Esophagus squamous epithelium (tissue), 5 donors: Measurements from ENCODE around the gene RPA3. TPM values are rescaled to one million over a fixed set of nuclear protein-coding genes. Genes with fewer than 3 reads are reported as not detected.

Experiments used
- DNase-seq: peaks from one replicate; lab custom pipeline; 2025; lab: John Stamatoyannopoulos, UW
- H3K27ac ChIP-seq, 4 donors: fragments of 200-600 bp; sonication (generic); one replicate each; pipeline ENCODE4 v1.5.1; 2016 to 2019; ENCODE audit warnings: mild to moderate bottlenecking in 1 of 4
- H3K27me3 ChIP-seq, 4 donors: fragments of 200-600 bp; sonication (generic); 1 replicate in 3 of 4; 2 replicates in 1 of 4; pipeline versions ENCODE4 v1.5.1 to v1.6.0; 2017 to 2021; ENCODE audit warnings: antibody characterized with exemption in 1 of 4
- H3K36me3 ChIP-seq, 3 donors: fragments of 200-600 bp; sonication (generic); one replicate each; pipeline ENCODE4 v1.5.1; 2016 to 2019
- H3K4me1 ChIP-seq, 3 donors: fragments of 200-600 bp; sonication (generic); one replicate each; pipeline ENCODE4 v1.5.1; 2017 to 2019
- H3K4me3 ChIP-seq, 4 donors: fragments of 200-600 bp; sonication (generic); 1 replicate in 3 of 4; 2 replicates in 1 of 4; pipeline ENCODE4 v1.5.1; 2016 to 2019; ENCODE audit warnings: mild to moderate bottlenecking in 2 of 4, moderate library complexity in 1 of 4
- H3K9me3 ChIP-seq, 3 donors: fragments of 200-600 bp; sonication (generic); one replicate each; pipeline ENCODE4 v1.5.1; 2016 to 2019
- POLR2A ChIP-seq, 4 donors: fragments of 450-650 bp; IDR thresholded peaks; one replicate each; pipeline ENCODE4 v1.6.1; 2017; ENCODE audit warnings: antibody characterized with exemption in 4 of 4, mild to moderate bottlenecking in 4 of 4, moderate library complexity in 3 of 4
- WGBS, 2 donors: methylation state at CpG; one replicate each; pipeline ENCODE4 v1.1.5; 2018; 5-methylcytosine and 5-hydroxymethylcytosine counted together
- intact Hi-C: fragments of 100-400 bp; cut with DNase I; formaldehyde crosslinking; loops from one replicate; pipeline ENCODE4 v1.15.0; 2022
- total RNA-seq, 4 donors: library from RNA; depleted of rRNA; stranded (reverse); fragments of >200 nt; gene quantifications; one replicate each; pipeline ENCODE4 v1.1.0, GENCODE V29; 2016
- TF ChIP-seq, protein P1 (sequence below), 6 experiments: fragments of 450-650 bp in 4 of 6; fragments of 200-600 bp in 2 of 6; sonication (generic) in 2 of 6; IDR thresholded peaks; one replicate each; pipeline ENCODE4 v1.5.1; 2016 to 2019; ENCODE audit warnings: antibody characterized with exemption in 6 of 6, mild to moderate bottlenecking in 4 of 6, moderate library complexity in 4 of 6
- donor health status: DM: yes; HTN: yes; CAD: no.

RPA3 gene
- total RNA-seq, 4 donors from 2014 or later, result 13.0 to 29.3 (median 21.7) TPM

DNA sequence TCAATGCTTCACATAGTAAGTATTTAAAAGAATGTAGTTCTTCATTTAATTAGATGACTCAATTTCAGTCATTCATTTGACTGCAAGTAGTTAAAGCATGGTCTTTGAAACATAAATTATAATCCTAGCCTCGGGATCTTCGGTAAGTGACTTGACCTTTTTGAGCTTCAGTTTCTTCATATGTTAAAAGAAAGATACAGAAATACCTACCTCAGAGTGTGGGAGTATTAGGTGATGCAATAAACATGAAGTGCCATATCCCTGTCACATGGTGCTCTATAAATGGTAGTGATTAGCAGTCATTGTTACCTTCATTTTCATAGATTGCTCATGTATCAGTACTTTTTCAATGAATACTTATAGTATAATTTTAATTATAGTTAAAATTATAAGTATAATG is 109.1 kb downstream of the RPA3 start:
- H3K27ac ChIP-seq, result no peak overlapping the region
- WGBS, 2 donors, result 85 to 89% methylated on average over 2 of the region's 2 CpGs
- no peaks in the 10 kb centered on the region for H3K9me3 ChIP-seq
- TF ChIP-seq POLR2A (IDR thresholded peaks at IDR 0.05), result no peak
- TF ChIP-seq, protein P1, sequence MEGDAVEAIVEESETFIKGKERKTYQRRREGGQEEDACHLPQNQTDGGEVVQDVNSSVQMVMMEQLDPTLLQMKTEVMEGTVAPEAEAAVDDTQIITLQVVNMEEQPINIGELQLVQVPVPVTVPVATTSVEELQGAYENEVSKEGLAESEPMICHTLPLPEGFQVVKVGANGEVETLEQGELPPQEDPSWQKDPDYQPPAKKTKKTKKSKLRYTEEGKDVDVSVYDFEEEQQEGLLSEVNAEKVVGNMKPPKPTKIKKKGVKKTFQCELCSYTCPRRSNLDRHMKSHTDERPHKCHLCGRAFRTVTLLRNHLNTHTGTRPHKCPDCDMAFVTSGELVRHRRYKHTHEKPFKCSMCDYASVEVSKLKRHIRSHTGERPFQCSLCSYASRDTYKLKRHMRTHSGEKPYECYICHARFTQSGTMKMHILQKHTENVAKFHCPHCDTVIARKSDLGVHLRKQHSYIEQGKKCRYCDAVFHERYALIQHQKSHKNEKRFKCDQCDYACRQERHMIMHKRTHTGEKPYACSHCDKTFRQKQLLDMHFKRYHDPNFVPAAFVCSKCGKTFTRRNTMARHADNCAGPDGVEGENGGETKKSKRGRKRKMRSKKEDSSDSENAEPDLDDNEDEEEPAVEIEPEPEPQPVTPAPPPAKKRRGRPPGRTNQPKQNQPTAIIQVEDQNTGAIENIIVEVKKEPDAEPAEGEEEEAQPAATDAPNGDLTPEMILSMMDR (IDR thresholded peaks at IDR 0.05), result no peak
- no peak overlapping the region for H3K4me3 ChIP-seq
- peaks cover 0 to 39% (median 0%) of the 10 kb centered on the region in 3 donors for H3K36me3 ChIP-seq
- no peaks in the 10 kb centered on the region for H3K4me1 ChIP-seq
- intact Hi-C loops, result no loop called here
- no peak for DNase-seq
- no peaks in the 10 kb centered on the region for H3K27me3 ChIP-seq

DNA sequence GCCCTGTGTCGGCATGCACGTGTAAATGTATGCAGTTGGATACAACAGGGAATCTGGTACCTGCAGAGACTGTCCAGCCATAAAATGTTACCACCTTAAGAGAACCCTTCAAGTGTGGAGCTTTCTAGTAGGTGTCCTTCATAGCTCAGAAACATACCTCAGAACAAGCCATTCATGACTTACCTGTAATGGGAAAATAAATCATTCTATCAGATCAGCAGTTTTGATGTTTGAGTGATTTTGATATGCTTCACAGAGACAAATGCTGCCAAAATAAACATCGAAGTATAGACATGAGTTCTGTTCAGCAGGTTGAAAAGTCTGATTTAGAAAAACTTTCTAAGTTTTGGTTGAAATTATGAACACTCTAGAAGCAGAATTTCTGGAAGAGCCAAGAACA is 111.4 kb downstream of the RPA3 start:
- Histone ChIP-seq H3K36me3 (peaks cover 0 to 39% (median 0%) of the 10 kb centered on the region in 3 donors), H3K27ac (no peak overlapping the region), H3K9me3 (no peaks in the 10 kb centered on the region), H3K4me1 (no peaks in the 10 kb centered on the region), H3K27me3 (no peaks in the 10 kb centered on the region), H3K4me3 (no peak overlapping the region)
- TF ChIP-seq, protein P1 (IDR thresholded peaks at IDR 0.05), result no peak
- no peak for TF ChIP-seq POLR2A (IDR thresholded peaks at IDR 0.05)
- DNase-seq, result no peak
- 61% methylated on average over 3 of the region's 3 CpGs for WGBS, 2 donors
- intact Hi-C loops, result no loop called here

DNA sequence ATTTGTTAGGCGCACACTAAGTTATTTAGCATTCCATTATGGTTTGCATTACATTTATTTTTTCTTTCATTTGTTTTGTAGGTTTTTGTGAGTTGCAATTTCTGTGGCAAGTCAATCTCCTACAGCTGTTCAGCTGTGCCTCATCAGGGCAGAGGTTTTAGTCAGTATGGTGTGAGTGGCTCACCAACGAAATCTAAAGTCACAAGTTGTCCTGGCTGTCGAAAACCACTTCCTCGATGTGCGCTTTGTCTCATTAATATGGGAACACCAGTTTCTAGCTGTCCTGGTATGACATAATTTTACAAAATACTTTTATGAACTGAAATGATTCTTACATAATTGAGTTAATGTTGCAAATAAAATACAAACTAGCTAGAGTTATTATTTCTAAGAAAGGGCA is 122.2 kb downstream of the RPA3 start:
- Histone ChIP-seq H3K4me1 (no peaks in the 10 kb centered on the region), H3K27ac (no peak overlapping the region), H3K9me3 (no peaks in the 10 kb centered on the region), H3K36me3 (peaks cover 0 to 92% (median 6%) of the 10 kb centered on the region in 3 donors), H3K27me3 (no peaks in the 10 kb centered on the region), H3K4me3 (no peak overlapping the region)
- intact Hi-C loops, result no loop called here
- no peak for DNase-seq
- 73 to 92% methylated on average over 5 of the region's 5 CpGs for WGBS, 2 donors
- no peak for TF ChIP-seq POLR2A (IDR thresholded peaks at IDR 0.05)
- TF ChIP-seq, protein P1 (IDR thresholded peaks at IDR 0.05), result no peak

- no peaks in the 10 kb centered on the region for H3K27me3 ChIP-seq
- no peak overlapping the region for H3K4me3 ChIP-seq
- H3K4me1 ChIP-seq, result no peaks in the 10 kb centered on the region
- H3K36me3 ChIP-seq, result peaks cover 0 to 96% (median 6%) of the 10 kb centered on the region in 3 donors
- no peak for DNase-seq
- WGBS, 2 donors, result 73 to 91% methylated on average over 1 of the region's 1 CpG
- H3K9me3 ChIP-seq, result no peaks in the 10 kb centered on the region
- H3K27ac ChIP-seq, result no peak overlapping the region
- intact Hi-C loops, result no loop called here
- no peak for TF ChIP-seq POLR2A (IDR thresholded peaks at IDR 0.05)
- TF ChIP-seq, protein P1 (IDR thresholded peaks at IDR 0.05), result peak in 3 of 6 experiments; percentile 14 to 55 (median 35)
These were observed 123.0 kb downstream of the RPA3 start for GRCh38 chr7:7595451-7595850.

Other genes starting within 250 kb of the RPA3 start
- gene COL28A1, start 182.7 kb downstream of the RPA3 start, total RNA-seq, result 1 to 10 TPM in 1 of 4 donors, under 1 TPM in 3; 0.11 to 3.1 (median 0.40) TPM
- 10 to 100 TPM; 36.5 to 62.9 (median 53.7) TPM for gene MIOS, start 151.7 kb downstream of the RPA3 start, total RNA-seq
- gene UMAD1, start 77.9 kb downstream of the RPA3 start, total RNA-seq, result 1 to 10 TPM; 2.5 to 7.6 (median 6.3) TPM